ENCODE results near the gene YWHAQ. TPM values are rescaled to one million over a fixed set of nuclear protein-coding genes. Genes with fewer than 3 reads are reported as not detected.
A peak's percentile ranks its signal among the peaks of the same experiment; 100 is the strongest.

The YWHAQ gene
- total and polyA plus RNA-seq, 8 donors = 104 to 226 (median 150) TPM

DNA sequence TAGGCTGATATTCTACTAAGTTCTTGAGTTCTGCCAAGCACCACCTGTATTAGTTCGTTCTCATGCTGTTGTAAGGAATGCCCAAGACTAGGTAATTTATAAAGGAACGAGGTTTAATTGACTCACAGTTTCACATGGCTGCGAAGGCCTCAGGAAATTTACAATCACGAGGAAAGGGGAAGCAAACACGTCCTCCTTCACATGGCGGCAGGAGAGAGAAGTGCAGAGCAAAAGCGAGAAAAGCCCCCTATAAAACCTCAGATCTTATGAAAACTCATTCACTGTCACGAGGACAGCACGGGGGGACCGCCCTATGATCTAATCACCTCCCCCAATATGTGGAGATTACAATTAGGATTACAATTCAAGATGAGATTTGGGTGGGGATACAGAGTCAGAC is 47.7 kb upstream of the YWHAQ start:
- intact Hi-C loops (cut with DNase I; ENCODE audit: low total_unique reads) = no loop called here

DNA sequence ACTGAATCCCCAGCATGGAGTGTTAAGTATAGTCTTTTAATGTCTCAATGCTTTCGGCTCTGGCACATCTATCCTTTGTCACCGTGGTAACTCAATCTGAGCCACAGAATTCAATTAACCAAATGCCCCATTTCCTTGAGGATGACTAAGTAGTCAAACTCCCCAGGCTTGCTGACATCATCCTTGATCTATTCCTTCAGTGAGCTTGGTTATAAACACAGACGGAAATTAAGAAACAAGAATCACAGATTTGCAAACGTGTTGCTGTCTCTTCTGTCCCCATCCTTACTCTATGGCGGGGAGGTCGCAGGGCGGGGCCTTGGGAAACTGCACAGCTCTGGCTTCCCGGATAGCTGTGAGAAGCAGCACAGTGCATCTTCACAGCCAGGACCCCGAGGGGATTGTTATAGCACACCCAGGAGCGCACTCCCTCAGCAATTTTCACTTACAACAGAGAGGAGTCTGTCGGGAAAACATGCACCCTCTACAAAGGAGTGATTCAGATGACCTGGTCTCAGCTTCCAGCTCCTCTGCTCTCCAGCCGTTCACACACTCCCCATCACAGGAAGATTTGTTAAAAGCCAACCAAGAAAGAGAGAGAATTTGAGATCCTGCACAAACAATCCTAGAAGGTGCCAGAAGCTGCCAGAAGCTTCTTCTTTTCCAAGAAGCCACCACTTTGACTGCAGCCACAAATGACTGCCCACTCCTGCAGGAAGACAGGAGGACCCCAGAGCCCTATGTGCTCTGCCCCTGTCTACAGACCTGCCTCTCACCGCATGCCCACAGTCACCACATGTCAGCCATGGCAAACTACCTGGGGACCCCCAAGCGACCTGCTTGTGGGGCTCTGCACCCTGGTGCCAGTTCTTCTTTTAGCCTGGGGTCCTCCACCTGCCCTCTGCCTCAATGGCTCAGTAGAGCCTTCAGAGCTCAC is 44.9 kb upstream of the YWHAQ start:
- no peak overlapping the region for H3K4me3 ChIP-seq
- DNase-seq = peak in 1 of 2 donors; percentile 45
- H3K27me3 ChIP-seq = no peaks in the 10 kb centered on the region
- WGBS, 5 donors = 39 to 53% (median 52%) methylated on average over 14 of the region's 14 CpGs
- peak in 1 of 3 donors; percentile 57 for TF ChIP-seq POLR2AphosphoS5 (IDR thresholded peaks at IDR 0.05)
- no peak for TF ChIP-seq EP300 (IDR thresholded peaks at IDR 0.05)
- TF ChIP-seq POLR2A (IDR thresholded peaks at IDR 0.05) = no peak
- TF ChIP-seq, protein P1, sequence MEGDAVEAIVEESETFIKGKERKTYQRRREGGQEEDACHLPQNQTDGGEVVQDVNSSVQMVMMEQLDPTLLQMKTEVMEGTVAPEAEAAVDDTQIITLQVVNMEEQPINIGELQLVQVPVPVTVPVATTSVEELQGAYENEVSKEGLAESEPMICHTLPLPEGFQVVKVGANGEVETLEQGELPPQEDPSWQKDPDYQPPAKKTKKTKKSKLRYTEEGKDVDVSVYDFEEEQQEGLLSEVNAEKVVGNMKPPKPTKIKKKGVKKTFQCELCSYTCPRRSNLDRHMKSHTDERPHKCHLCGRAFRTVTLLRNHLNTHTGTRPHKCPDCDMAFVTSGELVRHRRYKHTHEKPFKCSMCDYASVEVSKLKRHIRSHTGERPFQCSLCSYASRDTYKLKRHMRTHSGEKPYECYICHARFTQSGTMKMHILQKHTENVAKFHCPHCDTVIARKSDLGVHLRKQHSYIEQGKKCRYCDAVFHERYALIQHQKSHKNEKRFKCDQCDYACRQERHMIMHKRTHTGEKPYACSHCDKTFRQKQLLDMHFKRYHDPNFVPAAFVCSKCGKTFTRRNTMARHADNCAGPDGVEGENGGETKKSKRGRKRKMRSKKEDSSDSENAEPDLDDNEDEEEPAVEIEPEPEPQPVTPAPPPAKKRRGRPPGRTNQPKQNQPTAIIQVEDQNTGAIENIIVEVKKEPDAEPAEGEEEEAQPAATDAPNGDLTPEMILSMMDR (IDR thresholded peaks at IDR 0.05) = no peak
- intact Hi-C loops (cut with DNase I; ENCODE audit: low total_unique reads) = no loop called here
- H3K27ac ChIP-seq = peak overlapping the region in 1 of 5 donors; percentile 39
- H3K4me1 ChIP-seq = peaks cover 0 to 9% (median 5%) of the 10 kb centered on the region in 4 donors
- no peaks in the 10 kb centered on the region for H3K36me3 ChIP-seq
- H3K9me3 ChIP-seq = no peaks in the 10 kb centered on the region

More for the DNA sequence above, 47.7 kb upstream of the YWHAQ start:
- Histone ChIP-seq H3K27ac (no peak overlapping the region), H3K36me3 (no peaks in the 10 kb centered on the region), H3K9me3 (no peaks in the 10 kb centered on the region), H3K4me3 (no peak overlapping the region), H3K4me1 (peaks cover 0 to 15% (median 5%) of the 10 kb centered on the region in 4 donors), H3K27me3 (no peaks in the 10 kb centered on the region)
- TF ChIP-seq POLR2A (IDR thresholded peaks at IDR 0.05) (no peak), EP300 (IDR thresholded peaks at IDR 0.05) (no peak), POLR2AphosphoS5 (IDR thresholded peaks at IDR 0.05) (no peak)
- TF ChIP-seq, protein P1 (IDR thresholded peaks at IDR 0.05) = no peak
- 87 to 89% (median 88%) methylated on average over 10 of the region's 10 CpGs for WGBS, 5 donors
- no peak for DNase-seq

DNA sequence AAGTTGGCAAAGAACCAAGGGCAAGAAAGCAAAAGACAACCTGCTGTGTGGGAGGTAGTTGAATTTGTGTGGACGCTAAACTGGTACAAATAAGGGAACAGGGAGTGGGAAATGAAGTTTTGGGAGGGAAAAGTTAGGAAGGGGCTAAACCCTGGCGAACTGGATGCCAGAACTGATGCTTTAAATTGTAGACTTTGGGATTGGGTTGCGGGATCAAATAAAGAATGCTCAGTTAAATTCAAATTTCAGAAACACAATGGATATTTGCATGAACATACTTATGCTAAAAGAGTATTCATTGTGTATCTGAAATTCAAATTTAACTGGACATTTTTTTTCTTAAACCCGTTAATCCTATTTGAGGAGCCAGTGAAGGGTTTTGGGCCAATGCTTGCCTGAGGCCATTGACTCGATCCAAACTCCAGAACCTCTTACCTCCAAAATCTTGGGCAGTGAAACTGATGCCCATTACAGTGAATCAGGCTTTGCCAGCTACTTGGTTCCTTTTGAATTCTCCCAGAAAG is 44.2 kb upstream of the YWHAQ start:
- H3K27ac ChIP-seq = no peak overlapping the region

DNA sequence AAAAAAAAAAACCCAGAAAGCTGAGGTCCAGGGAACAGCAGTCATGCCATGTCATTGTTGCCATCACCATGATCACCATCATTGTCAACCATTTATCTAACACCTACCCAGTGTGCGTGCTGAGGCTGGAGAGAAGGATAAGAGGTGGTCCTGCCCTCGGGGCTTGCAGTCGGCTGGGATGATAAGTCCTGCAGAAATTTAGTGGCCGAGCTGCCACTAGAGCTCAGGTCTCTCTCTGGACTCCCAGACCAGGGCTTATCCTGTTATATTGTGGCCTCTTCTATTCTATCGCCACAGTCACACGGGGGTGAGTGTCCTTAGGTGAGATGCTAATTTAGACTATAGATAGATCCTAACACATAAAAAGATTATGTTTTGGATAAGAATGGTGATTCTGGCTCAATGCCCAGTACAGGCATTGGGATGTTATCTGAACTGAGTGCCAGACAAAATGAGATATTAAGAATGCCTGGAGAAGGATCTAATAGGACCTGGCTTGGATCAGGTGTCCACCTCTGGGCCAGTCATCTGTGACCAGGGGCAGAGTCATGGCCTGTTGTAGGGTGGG is 43.2 kb upstream of the YWHAQ start:
- H3K4me3 ChIP-seq = no peak overlapping the region
- H3K9me3 ChIP-seq = no peaks in the 10 kb centered on the region
- intact Hi-C loops (cut with DNase I; ENCODE audit: low total_unique reads) = no loop called here
- WGBS, 5 donors = 78 to 84% (median 81%) methylated on average over 6 of the region's 6 CpGs
- no peak overlapping the region for H3K27ac ChIP-seq
- no peaks in the 10 kb centered on the region for H3K27me3 ChIP-seq
- H3K4me1 ChIP-seq = peaks cover 5 to 13% (median 10%) of the 10 kb centered on the region in 4 donors
- TF ChIP-seq POLR2AphosphoS5 (IDR thresholded peaks at IDR 0.05) = no peak
- no peak for TF ChIP-seq POLR2A (IDR thresholded peaks at IDR 0.05)
- TF ChIP-seq EP300 (IDR thresholded peaks at IDR 0.05) = no peak
- TF ChIP-seq, protein P1 (IDR thresholded peaks at IDR 0.05) = no peak
- H3K36me3 ChIP-seq = no peaks in the 10 kb centered on the region
- no peak for DNase-seq

More for the DNA sequence above, 44.2 kb upstream of the YWHAQ start:
- TF ChIP-seq, protein P1 (IDR thresholded peaks at IDR 0.05) = no peak
- no peak for TF ChIP-seq POLR2AphosphoS5 (IDR thresholded peaks at IDR 0.05)
- Histone ChIP-seq H3K4me1 (peaks cover 0 to 7% (median 5%) of the 10 kb centered on the region in 4 donors), H3K4me3 (no peak overlapping the region), H3K27me3 (no peaks in the 10 kb centered on the region), H3K36me3 (no peaks in the 10 kb centered on the region), H3K9me3 (no peaks in the 10 kb centered on the region)
- 87 to 92% (median 90%) methylated on average over 5 of the region's 5 CpGs for WGBS, 5 donors
- no peak for DNase-seq
- intact Hi-C loops (cut with DNase I; ENCODE audit: low total_unique reads) = no loop called here
